Gastroesophageal sphincter (tissue), 4 donors: Measurements from ENCODE around the gene CHTOP. TPM values are rescaled to one million over a fixed set of nuclear protein-coding genes. Genes with fewer than 3 reads are reported as not detected.
A peak's percentile ranks its signal among the peaks of the same experiment; 100 is the strongest.

ENCODE experiments used
- ATAC-seq: fragments of 150-250 bp; one replicate; pipeline ENCODE4 v1.9.1; 2016; ENCODE audit warnings: mild to moderate bottlenecking, moderate library complexity
- H3K27ac ChIP-seq, 4 donors: fragments of 200-600 bp; sonication (generic) in 3 of 4; 1 replicate in 3 of 4; 2 replicates in 1 of 4; pipeline ENCODE4 v1.5.1; 2016 to 2019
- H3K27me3 ChIP-seq: fragments of 200-600 bp; sonication (generic); one replicate; pipeline ENCODE4 v1.5.1; 2019
- H3K36me3 ChIP-seq, 2 donors: fragments of 200-600 bp; sonication (generic); one replicate each; pipeline ENCODE4 v1.5.1; 2019; ENCODE audit warnings: control low read depth in 1 of 2
- H3K4me1 ChIP-seq, 3 donors: fragments of 200-600 bp; sonication (generic); 1 replicate in 2 of 3; 2 replicates in 1 of 3; pipeline ENCODE4 v1.5.1; 2016 to 2019; ENCODE audit warnings: control low read depth in 2 of 3
- H3K4me3 ChIP-seq, 2 donors: fragments of 200-600 bp; sonication (generic); one replicate each; pipeline ENCODE4 v1.5.1; 2019; ENCODE audit warnings: mild to moderate bottlenecking in 1 of 2, moderate library complexity in 1 of 2
- H3K9me3 ChIP-seq, 3 donors: fragments of 200-600 bp; sonication (generic); one replicate each; pipeline ENCODE4 v1.5.1; 2017 to 2019; ENCODE audit warnings: control low read depth in 2 of 3
- CTCF ChIP-seq, 4 experiments: fragments of 200-600 bp in 2 of 4; fragments of 450-650 bp in 2 of 4; sonication (generic) in 1 of 4; IDR thresholded peaks; one replicate each; pipeline ENCODE4 v1.5.1; 2017 to 2019; ENCODE audit warnings: antibody characterized with exemption in 4 of 4, mild to moderate bottlenecking in 2 of 4, moderate library complexity in 2 of 4
- EP300 ChIP-seq: sonication (generic); formaldehyde crosslinking; IDR thresholded peaks from one replicate; pipeline ENCODE4 v1.6.1; 2017; ENCODE audit warnings: antibody characterized with exemption, mild to moderate bottlenecking
- POLR2A ChIP-seq, 2 donors: fragments of 450-650 bp; IDR thresholded peaks; one replicate each; pipeline ENCODE4 v1.6.1; 2017; ENCODE audit warnings: antibody characterized with exemption in 2 of 2, mild to moderate bottlenecking in 2 of 2, moderate library complexity in 1 of 2
- POLR2AphosphoS5 ChIP-seq: sonication (generic); formaldehyde crosslinking; IDR thresholded peaks from one replicate; pipeline ENCODE4 v1.6.1; 2017; ENCODE audit warnings: antibody characterized with exemption
- WGBS, 2 donors: methylation state at CpG; one replicate each; pipeline ENCODE4 v1.1.5; 2018; ENCODE audit warnings: low coverage in 1 of 2; 5-methylcytosine and 5-hydroxymethylcytosine counted together
- total RNA-seq, 4 donors: library from RNA; depleted of rRNA; stranded (reverse); fragments of >200 nt; gene quantifications; one replicate each; pipeline ENCODE4 v1.1.0, GENCODE V29; 2016

The CHTOP gene
- total RNA-seq, 4 donors from 2014 or later: 33.7 to 57.0 (median 42.2) TPM

GRCh38 chr1:153651771-153652170 lies 17.9 kb downstream of the CHTOP start:
- no peak overlapping the region for H3K27ac ChIP-seq
- no peaks in the 10 kb centered on the region for H3K9me3 ChIP-seq
- 67% methylated on average over 1 of the region's 1 CpG; no CpG with 5 or more reads in 1 of the 2 donors for WGBS, 2 donors
- no peak overlapping the region for H3K4me3 ChIP-seq
- ATAC-seq: no peak
- peaks cover 0 to 5% (median 0%) of the 10 kb centered on the region in 3 donors for H3K4me1 ChIP-seq
- H3K27me3 ChIP-seq: no peaks in the 10 kb centered on the region
- H3K36me3 ChIP-seq: peaks cover 0 to 5% of the 10 kb centered on the region in 2 donors
- TF ChIP-seq CTCF (IDR thresholded peaks at IDR 0.05) (no peak), POLR2A (IDR thresholded peaks at IDR 0.05) (no peak), POLR2AphosphoS5 (no peak), EP300 (no peak)

- no peak overlapping the region for H3K4me3 ChIP-seq
- H3K4me1 ChIP-seq: peaks cover 0 to 5% (median 0%) of the 10 kb centered on the region in 3 donors
- WGBS, 2 donors: 52 to 54% methylated on average over 3 of the region's 3 CpGs
- no peaks in the 10 kb centered on the region for H3K36me3 ChIP-seq
- TF ChIP-seq CTCF (IDR thresholded peaks at IDR 0.05) (no peak), POLR2AphosphoS5 (no peak), EP300 (no peak), POLR2A (IDR thresholded peaks at IDR 0.05) (no peak)
- H3K9me3 ChIP-seq: no peaks in the 10 kb centered on the region
- peak; percentile 56 for ATAC-seq
- H3K27ac ChIP-seq: peak overlapping the region in 3 of 4 donors; percentile 10 to 20 (median 14)
- H3K27me3 ChIP-seq: no peaks in the 10 kb centered on the region
Observed at GRCh38 chr1:153652805-153653500, 19.1 kb downstream of the CHTOP start.

GRCh38 chr1:153655333-153655732 lies 21.5 kb downstream of the CHTOP start:
- no peaks in the 10 kb centered on the region for H3K9me3 ChIP-seq
- H3K27me3 ChIP-seq: no peaks in the 10 kb centered on the region
- peaks cover 0 to 14% (median 8%) of the 10 kb centered on the region in 3 donors for H3K4me1 ChIP-seq
- no peak overlapping the region for H3K27ac ChIP-seq
- WGBS, 2 donors: 82 to 100% methylated on average over 1 to 3 of the region's 3 CpGs
- peaks cover 0 to 9% of the 10 kb centered on the region in 2 donors for H3K36me3 ChIP-seq
- H3K4me3 ChIP-seq: no peak overlapping the region
- no peak for ATAC-seq
- TF ChIP-seq EP300: no peak
- no peak for TF ChIP-seq POLR2AphosphoS5

GRCh38 chr1:153658400-153659174 lies 24.7 kb downstream of the CHTOP start, which contains the start of gene SNAPIN:
Gene SNAPIN, plus strand, starts transcription at chr1:153658703. Its CDS starts 41 bp downstream, at chr1:153658744.
- peak in 2 of 4 experiments; percentile 30 to 44 for TF ChIP-seq CTCF (IDR thresholded peaks at IDR 0.05)
- TF ChIP-seq EP300: no peak
- TF ChIP-seq POLR2AphosphoS5: peak; percentile 65
- TF ChIP-seq POLR2A (IDR thresholded peaks at IDR 0.05): peak; percentile 48 to 66
- WGBS, 2 donors: 0 to 10% methylated on average over 3 to 11 of the region's 53 CpGs
- peak within 1 kb of the TSS; percentile 70 to 98 (median 96) for H3K27ac ChIP-seq
- ATAC-seq: peak; percentile 98
- H3K4me1 ChIP-seq: peaks cover 0 to 14% (median 8%) of the 10 kb centered on the region in 3 donors
- peak within 1 kb of the TSS; percentile 72 to 80 for H3K4me3 ChIP-seq
- peaks cover 0 to 41% of the 10 kb centered on the region in 2 donors for H3K36me3 ChIP-seq
- H3K9me3 ChIP-seq: no peaks in the 10 kb centered on the region
- no peaks in the 10 kb centered on the region for H3K27me3 ChIP-seq

GRCh38 chr1:153659175-153659534 lies 25.3 kb downstream of the CHTOP start:
- Histone ChIP-seq H3K9me3 (no peaks in the 10 kb centered on the region), H3K27ac (peak overlapping the region; percentile 70 to 98 (median 96)), H3K27me3 (no peaks in the 10 kb centered on the region), H3K36me3 (peaks cover 0 to 47% of the 10 kb centered on the region in 2 donors), H3K4me1 (peaks cover 0 to 14% (median 8%) of the 10 kb centered on the region in 3 donors), H3K4me3 (peak overlapping the region; percentile 72 to 80)
- WGBS, 2 donors: 40 to 50% methylated on average over 2 to 4 of the region's 8 CpGs
- TF ChIP-seq POLR2A (IDR thresholded peaks at IDR 0.05) (no peak), CTCF (IDR thresholded peaks at IDR 0.05) (no peak), POLR2AphosphoS5 (no peak), EP300 (no peak)
- no peak for ATAC-seq
